ENCODE measurements around the gene ENO2.
"Not testable (repeated sequence)": the region's sequence is repeated elsewhere in the genome, so short reads cannot be mapped to it uniquely, and the experiment has no call there.

The ENO2 gene

DNA sequence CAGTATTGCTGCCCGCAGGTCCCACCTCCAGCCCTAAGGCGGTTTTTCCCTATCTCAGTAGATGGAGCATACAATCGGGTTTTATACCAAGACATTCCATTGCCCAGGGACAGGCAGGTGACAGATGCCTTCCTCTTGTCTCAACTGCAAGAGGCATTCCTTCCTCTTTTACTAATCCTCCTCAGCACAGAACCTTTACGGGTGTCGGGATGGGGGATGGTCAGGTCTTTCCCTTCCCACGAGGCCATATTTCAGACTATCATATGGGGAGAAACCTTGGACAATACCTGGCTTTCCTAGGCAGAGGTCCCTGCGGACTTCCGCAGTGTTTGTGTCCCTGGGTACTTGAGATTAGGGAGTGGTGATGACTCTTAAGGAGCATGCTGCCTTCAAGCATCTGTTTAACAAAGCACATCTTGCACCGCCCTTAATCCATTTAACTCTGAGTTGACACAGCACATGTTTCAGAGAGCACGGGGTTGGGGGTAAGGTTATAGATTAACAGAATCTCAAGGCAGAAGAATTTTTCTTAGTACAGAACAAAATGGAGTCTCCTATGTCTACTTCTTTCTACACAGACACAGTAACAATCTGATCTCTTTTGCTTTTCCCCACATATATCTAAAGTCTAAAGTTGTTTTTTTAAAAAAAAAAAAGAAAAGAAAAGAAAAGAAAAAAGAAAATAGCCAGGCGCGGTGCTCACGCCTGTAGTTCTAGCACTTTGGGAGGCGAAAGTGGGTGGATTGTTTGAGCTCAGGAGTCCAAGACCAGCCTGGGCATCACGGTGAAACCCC, 28.0 kb upstream of the ENO2 start:
- not testable (repeated sequence) for DNase-seq

- no peak for DNase-seq
Measured at GRCh38 chr12:6887460-6887859, 26.9 kb upstream of the ENO2 start.

DNA sequence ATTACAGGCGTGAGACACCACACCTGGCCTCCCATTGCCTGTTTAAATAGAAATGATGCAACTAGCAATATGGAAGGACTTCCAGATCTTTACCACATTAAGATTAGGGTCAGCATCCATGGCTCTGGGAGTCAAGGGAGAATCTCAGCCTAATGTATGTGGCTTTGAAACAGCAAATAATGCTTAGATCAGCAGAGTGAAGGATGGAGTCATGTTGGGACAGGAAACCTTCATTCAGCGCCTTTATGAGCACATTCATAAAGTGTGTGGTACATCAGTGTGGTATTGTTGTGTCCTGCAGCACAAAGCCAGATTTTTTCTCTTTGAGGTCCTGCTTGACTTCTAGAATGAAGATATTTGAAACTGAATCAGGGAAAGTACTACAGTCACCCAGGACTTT, 26.0 kb upstream of the ENO2 start:
- DNase-seq = no peak

DNA sequence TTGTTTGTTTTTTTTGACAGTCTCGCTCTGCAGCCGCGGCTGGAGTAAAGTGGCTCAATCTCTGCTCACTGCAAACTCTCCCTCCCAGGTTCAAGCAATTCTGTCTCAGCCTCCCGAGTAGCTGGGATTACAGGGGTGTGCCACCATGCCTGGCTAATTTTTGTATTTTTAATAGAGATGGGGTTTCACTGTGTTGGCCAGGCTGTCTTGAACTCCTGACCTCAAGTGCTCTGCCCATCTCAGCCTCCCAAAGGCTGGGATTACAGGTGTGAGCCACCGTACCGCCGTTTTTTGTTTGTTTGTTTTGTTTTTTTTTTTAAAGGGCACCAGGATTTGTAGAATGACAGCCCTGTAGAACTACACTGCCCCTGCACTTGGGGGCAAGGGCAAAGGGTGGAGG, 25.6 kb upstream of the ENO2 start:
- not testable (repeated sequence) for DNase-seq

DNA sequence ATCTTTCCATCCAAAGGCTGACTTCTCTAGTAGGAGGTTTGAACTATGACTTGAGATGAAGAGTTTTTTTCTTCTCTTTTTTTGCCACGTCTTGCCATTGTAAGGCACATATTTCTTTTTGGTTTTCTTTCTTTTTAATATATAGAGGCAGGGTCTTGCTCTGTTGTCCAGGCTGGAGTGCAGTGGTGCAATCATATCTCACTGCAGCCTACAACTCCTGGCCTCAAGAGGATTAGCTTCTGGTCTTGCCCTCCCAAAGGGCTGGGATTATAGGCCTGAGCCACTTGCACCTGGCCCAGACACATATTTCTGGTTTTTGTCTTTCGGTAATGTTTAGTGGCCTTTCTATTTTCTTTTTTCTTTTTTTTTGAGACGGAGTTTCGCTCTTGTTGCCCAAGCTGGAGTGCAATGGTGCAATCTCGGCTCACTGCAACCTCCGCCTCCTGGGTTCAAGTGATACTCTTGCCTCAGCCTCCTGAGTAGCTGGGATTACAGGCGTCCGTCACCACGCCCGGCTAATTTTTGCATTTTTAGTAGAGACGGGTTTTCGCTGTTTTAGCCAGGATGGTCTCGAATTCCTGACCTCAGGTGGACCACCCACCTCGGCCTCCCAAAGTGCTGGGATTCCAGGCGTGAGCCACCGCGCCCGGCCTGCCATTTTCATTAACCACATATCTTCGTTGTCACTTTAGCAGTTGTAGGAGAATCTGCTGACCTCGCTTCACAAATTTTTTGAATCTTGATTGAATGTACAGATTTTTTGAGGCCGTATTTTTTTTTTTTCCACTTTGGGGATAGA, 24.4 kb upstream of the ENO2 start:
- not testable (repeated sequence) for DNase-seq

GRCh38 chr12:6890789-6891645, 23.4 kb upstream of the ENO2 start:
- DNase-seq = peak; percentile 98

GRCh38 chr12:6891646-6892001, 22.8 kb upstream of the ENO2 start:
- DNase-seq = no peak

- DNase-seq = not testable (repeated sequence)
Measured at GRCh38 chr12:6892683-6893082, 21.7 kb upstream of the ENO2 start.

GRCh38 chr12:6894321-6894720, 20.1 kb upstream of the ENO2 start:
- DNase-seq = no peak

DNA sequence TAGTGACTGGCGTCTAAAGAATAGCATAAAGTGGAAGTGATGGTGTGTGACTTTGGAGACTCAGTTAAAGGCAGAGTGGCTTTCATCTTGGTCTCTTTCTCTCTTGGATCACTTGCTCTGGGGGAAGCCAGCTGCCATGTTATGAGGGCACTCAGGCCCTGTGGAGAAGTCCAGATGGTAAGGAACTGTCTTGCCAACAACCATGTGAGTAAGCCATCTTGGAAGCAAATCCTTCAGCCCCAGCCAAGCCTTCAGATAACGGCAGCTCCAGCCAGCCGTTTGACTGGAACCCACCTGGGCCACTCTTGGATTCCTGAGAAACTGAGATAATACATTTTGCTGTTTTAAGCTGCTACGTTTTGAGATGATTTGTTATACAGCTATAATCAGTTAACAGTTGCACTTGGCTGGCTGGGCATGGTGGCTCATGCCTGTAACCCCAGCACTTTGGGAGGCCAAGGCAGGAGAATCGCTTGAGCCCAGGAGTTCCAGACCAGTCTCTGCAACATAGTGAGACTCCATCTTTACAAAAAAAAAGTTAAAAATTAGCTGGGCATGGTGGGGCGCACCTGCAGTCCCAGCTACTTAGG, 17.4 kb upstream of the ENO2 start:
- DNase-seq = no peak

- DNase-seq = no peak
Measured at GRCh38 chr12:6899427-6899826, 15.0 kb upstream of the ENO2 start.

- peak; percentile 84 for DNase-seq
Measured at GRCh38 chr12:6899837-6900519, 14.4 kb upstream of the ENO2 start.

DNA sequence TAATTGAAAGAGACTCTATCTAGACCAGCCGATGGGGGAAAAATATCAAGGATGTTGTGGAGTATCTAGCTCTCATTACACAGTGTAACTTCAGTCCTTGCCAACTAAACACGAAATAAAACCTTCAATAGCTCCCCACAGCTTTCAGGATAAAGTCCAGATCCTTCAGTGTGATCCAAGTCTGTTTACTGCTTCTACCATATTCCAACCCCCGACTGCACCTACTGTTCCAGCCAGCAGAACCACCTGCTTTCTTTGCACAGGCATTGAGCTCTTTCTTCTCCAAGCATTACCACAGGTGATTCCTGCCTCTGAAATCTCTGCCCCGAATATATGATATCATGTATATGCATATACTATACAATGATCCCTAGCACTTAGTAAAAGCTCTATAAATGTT, 11.9 kb upstream of the ENO2 start:
- DNase-seq = no peak

DNA sequence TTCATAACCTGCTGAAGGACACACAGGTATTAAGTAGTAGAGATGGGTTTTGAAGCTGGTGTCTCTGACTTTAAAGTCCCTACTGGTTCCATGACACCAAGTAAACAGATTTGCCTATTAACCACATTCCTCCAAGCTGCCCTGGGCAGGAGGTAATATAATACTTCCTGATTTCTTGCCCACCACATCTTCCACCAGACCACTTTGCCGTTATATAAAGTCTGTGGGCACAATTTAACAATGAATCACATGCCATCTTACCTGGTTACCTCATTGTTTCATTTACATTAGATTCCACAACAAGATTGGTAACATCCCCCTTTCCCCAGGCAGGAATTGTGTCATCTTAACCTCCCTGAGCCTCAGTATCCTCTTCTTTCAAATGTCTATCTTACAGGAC, 10.7 kb upstream of the ENO2 start:
- DNase-seq = peak; percentile 29

GRCh38 chr12:6904280-6905276, 9.8 kb upstream of the ENO2 start, which contains the start of gene LRRC23:
LRRC23 (plus strand) TSS chr12:6904822; CDS start chr12:6905634, 812 bp downstream.
- peak; percentile 100 for DNase-seq

- no peak for DNase-seq
Measured at GRCh38 chr12:6905414-6906040, 8.9 kb upstream of the ENO2 start.

- not testable (repeated sequence) for DNase-seq
Measured at GRCh38 chr12:6908141-6908540, 6.2 kb upstream of the ENO2 start.

DNA sequence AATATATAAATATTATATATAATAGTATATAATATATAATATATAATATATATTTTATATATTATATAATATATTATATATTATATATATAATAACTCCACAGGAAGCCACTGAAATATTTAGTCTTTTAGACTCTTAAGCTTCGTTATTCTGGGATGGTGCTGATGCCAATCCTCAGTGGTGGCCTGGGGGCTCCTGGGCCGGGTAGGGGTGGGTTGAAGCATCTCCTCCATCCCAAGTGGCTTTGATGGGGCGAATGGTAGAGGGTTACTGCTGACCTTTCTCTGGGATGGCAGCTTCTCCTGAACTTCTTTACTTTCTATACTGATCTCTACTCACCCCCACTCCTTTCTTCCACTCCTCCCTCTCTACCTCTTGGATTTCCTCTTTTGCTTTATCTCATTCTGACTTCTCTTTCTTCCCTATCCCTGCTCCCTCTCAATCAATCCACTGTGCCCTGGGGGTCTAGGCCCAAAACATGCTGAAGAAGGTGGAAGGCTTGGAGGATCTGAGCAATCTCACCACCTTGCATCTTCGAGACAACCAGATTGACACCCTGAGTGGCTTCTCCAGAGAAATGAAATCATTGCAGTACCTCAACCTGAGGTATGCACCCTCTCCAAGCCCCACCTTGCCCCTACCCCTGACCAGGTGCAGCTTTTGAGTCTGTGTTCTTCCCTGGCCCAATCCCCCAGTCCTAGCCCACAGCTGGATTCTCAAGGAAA, 4.8 kb upstream of the ENO2 start:
- no peak for DNase-seq

DNA sequence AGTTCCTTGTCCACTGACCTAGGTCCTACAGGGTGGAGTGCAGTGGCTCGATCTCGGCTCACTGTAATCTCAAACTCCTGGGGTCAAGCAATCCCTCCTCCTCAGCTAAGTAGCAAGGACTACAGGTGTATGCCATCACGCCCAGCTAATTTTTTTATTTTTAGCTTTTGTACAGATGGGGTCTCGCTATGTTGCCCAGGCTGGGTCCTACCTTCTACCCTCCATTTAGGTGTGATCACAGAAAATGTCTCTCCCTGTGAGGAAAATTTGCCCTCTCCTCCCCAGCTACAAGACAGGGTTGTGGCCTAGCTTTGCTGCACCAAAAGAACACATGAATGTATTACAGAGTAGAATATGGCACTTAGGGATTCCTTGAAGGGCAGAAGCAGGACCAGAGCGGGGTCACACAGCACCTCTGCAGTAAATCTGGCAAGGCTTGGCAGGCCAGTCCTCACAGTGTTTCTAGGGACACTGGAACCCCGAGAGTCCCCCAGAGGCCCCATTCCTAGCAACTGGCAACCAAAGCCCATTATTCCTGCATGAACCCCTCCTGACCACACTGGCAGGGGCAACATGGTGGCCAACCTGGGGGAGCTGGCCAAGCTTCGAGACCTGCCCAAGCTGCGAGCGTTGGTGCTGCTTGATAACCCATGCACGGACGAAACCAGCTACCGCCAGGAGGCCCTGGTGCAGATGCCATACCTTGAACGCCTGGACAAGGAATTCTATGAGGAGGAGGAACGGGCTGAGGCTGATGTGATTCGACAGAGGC, 2.0 kb upstream of the ENO2 start:
- DNase-seq = no peak
